ENCODE data around the gene SESN1. TPM values are rescaled to one million over a fixed set of nuclear protein-coding genes. Genes with fewer than 3 reads are reported as not detected.

Gene SESN1
- total and polyA plus RNA-seq, 9 of the 15 experiments (the other 6 are each of a cell fraction or from before 2014, with no cell fraction given): 3.1 to 13.0 (median 7.4) TPM

DNA sequence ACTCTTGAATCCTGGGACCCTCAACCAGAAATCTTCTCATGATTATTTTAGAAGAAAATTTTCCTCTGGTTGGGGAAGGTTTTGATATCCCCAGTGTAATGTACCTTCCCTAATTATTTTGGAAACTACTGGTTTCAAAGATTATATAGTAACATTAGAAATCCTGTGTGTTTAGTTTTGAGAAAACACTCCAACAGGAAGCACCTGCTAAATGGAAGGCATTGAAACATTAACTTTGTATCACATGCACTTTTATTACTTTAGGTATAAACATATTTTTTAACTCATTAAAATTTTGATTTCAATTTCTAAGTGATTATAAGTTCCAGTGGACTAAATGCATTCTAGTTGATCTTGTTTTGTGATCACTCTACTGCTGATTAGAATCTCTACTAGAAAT, 109.3 kb downstream of the SESN1 start (continued):
- TF ChIP-seq ARID3B (CRISPR knock-in tag; IDR thresholded peaks at IDR 0.05; ENCODE audit: borderline replicate concordance): no peak
- TF ChIP-seq, protein P1, sequence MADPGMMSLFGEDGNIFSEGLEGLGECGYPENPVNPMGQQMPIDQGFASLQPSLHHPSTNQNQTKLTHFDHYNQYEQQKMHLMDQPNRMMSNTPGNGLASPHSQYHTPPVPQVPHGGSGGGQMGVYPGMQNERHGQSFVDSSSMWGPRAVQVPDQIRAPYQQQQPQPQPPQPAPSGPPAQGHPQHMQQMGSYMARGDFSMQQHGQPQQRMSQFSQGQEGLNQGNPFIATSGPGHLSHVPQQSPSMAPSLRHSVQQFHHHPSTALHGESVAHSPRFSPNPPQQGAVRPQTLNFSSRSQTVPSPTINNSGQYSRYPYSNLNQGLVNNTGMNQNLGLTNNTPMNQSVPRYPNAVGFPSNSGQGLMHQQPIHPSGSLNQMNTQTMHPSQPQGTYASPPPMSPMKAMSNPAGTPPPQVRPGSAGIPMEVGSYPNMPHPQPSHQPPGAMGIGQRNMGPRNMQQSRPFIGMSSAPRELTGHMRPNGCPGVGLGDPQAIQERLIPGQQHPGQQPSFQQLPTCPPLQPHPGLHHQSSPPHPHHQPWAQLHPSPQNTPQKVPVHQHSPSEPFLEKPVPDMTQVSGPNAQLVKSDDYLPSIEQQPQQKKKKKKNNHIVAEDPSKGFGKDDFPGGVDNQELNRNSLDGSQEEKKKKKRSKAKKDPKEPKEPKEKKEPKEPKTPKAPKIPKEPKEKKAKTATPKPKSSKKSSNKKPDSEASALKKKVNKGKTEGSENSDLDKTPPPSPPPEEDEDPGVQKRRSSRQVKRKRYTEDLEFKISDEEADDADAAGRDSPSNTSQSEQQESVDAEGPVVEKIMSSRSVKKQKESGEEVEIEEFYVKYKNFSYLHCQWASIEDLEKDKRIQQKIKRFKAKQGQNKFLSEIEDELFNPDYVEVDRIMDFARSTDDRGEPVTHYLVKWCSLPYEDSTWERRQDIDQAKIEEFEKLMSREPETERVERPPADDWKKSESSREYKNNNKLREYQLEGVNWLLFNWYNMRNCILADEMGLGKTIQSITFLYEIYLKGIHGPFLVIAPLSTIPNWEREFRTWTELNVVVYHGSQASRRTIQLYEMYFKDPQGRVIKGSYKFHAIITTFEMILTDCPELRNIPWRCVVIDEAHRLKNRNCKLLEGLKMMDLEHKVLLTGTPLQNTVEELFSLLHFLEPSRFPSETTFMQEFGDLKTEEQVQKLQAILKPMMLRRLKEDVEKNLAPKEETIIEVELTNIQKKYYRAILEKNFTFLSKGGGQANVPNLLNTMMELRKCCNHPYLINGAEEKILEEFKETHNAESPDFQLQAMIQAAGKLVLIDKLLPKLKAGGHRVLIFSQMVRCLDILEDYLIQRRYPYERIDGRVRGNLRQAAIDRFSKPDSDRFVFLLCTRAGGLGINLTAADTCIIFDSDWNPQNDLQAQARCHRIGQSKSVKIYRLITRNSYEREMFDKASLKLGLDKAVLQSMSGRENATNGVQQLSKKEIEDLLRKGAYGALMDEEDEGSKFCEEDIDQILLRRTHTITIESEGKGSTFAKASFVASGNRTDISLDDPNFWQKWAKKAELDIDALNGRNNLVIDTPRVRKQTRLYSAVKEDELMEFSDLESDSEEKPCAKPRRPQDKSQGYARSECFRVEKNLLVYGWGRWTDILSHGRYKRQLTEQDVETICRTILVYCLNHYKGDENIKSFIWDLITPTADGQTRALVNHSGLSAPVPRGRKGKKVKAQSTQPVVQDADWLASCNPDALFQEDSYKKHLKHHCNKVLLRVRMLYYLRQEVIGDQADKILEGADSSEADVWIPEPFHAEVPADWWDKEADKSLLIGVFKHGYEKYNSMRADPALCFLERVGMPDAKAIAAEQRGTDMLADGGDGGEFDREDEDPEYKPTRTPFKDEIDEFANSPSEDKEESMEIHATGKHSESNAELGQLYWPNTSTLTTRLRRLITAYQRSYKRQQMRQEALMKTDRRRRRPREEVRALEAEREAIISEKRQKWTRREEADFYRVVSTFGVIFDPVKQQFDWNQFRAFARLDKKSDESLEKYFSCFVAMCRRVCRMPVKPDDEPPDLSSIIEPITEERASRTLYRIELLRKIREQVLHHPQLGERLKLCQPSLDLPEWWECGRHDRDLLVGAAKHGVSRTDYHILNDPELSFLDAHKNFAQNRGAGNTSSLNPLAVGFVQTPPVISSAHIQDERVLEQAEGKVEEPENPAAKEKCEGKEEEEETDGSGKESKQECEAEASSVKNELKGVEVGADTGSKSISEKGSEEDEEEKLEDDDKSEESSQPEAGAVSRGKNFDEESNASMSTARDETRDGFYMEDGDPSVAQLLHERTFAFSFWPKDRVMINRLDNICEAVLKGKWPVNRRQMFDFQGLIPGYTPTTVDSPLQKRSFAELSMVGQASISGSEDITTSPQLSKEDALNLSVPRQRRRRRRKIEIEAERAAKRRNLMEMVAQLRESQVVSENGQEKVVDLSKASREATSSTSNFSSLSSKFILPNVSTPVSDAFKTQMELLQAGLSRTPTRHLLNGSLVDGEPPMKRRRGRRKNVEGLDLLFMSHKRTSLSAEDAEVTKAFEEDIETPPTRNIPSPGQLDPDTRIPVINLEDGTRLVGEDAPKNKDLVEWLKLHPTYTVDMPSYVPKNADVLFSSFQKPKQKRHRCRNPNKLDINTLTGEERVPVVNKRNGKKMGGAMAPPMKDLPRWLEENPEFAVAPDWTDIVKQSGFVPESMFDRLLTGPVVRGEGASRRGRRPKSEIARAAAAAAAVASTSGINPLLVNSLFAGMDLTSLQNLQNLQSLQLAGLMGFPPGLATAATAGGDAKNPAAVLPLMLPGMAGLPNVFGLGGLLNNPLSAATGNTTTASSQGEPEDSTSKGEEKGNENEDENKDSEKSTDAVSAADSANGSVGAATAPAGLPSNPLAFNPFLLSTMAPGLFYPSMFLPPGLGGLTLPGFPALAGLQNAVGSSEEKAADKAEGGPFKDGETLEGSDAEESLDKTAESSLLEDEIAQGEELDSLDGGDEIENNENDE (IDR thresholded peaks at IDR 0.05; ENCODE audit: low read depth, low read length): no peak
- TF ChIP-seq, protein P2, sequence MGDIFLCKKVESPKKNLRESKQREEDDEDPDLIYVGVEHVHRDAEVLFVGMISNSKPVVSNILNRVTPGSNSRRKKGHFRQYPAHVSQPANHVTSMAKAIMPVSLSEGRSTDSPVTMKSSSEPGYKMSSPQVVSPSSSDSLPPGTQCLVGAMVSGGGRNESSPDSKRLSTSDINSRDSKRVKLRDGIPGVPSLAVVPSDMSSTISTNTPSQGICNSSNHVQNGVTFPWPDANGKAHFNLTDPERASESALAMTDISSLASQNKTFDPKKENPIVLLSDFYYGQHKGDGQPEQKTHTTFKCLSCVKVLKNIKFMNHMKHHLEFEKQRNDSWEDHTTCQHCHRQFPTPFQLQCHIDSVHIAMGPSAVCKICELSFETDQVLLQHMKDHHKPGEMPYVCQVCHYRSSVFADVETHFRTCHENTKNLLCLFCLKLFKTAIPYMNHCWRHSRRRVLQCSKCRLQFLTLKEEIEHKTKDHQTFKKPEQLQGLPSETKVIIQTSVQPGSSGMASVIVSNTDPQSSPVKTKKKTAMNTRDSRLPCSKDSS (IDR thresholded peaks at IDR 0.05; ENCODE audit: low read depth, partially characterized antibody): no peak
- no peak for TF ChIP-seq TAF7 (tag; IDR thresholded peaks at IDR 0.05)
- TF ChIP-seq ZNF707 (CRISPR knock-in tag; conservative IDR thresholded peaks at IDR 0.05): no peak
- no peak for TF ChIP-seq ZC3H11A (IDR thresholded peaks at IDR 0.05; ENCODE audit: low read depth, low read length)
- no peak for TF ChIP-seq FOXK1 (CRISPR knock-in tag; IDR thresholded peaks at IDR 0.05; ENCODE audit: borderline replicate concordance)
- TF ChIP-seq E2F3 (CRISPR knock-in tag; IDR thresholded peaks at IDR 0.05): no peak
- TF ChIP-seq ATF7 (IDR thresholded peaks at IDR 0.05): no peak
- TF ChIP-seq ZFX (CRISPR knock-in tag; IDR thresholded peaks at IDR 0.05): no peak
- no peak for TF ChIP-seq ZNF282 (CRISPR knock-in tag; IDR thresholded peaks at IDR 0.05)
